Heart left ventricle (tissue), 16 donors: ENCODE measurements around the gene NTM. TPM values are rescaled to one million over a fixed set of nuclear protein-coding genes. Genes with fewer than 3 reads are reported as not detected.

Experiments
- ATAC-seq, 4 donors: fragments of 200-7000 bp; cut with Tn5 transposase; one replicate each; pipeline ENCODE4 v1.9.1; 2020 to 2022; ENCODE audit warnings: moderate library complexity in 4 of 4, mild to moderate bottlenecking in 3 of 4, moderate number of reproducible peaks in 1 of 4
- DNase-seq, 5 donors: peaks; one replicate each; pipeline ENCODE4 v3.0.0-alpha.2; 2020
- H3K27ac ChIP-seq, 12 donors: fragments of 200-600 bp; sonication (generic) in 4 of 12; one replicate each; pipeline versions ENCODE4 v1.5.0 to v1.8.0; 2016 to 2022; ENCODE audit warnings: mild to moderate bottlenecking in 2 of 12
- H3K27me3 ChIP-seq, 9 donors: fragments of 200-600 bp; sonication (generic) in 2 of 9; one replicate each; pipeline versions ENCODE4 v1.5.1 to v1.8.0; 2016 to 2022; ENCODE audit warnings: mild to moderate bottlenecking in 3 of 9
- H3K36me3 ChIP-seq, 9 donors: fragments of 200-600 bp; sonication (generic) in 2 of 9; one replicate each; pipeline versions ENCODE4 v1.5.0 to v1.8.0; 2018 to 2022; ENCODE audit warnings: mild to moderate bottlenecking in 2 of 9
- H3K4me1 ChIP-seq, 12 donors: fragments of 200-600 bp; sonication (generic) in 4 of 12; one replicate each; pipeline versions ENCODE4 v1.5.0 to v1.8.0; 2016 to 2022; ENCODE audit warnings: mild to moderate bottlenecking in 3 of 12
- H3K4me3 ChIP-seq, 12 donors: fragments of 200-600 bp; sonication (generic) in 4 of 12; one replicate each; pipeline versions ENCODE4 v1.5.0 to v1.8.0; 2017 to 2022; ENCODE audit warnings: mild to moderate bottlenecking in 9 of 12, moderate library complexity in 4 of 12
- H3K9me3 ChIP-seq, 12 donors: fragments of 200-600 bp; sonication (generic) in 4 of 12; one replicate each; pipeline versions ENCODE4 v1.5.0 to v1.8.0; 2016 to 2022; ENCODE audit warnings: mild to moderate bottlenecking in 1 of 12
- POLR2A ChIP-seq, 2 donors: fragments of 450-650 bp; IDR thresholded peaks; one replicate each; pipeline ENCODE4 v1.6.1; 2017; ENCODE audit warnings: antibody characterized with exemption in 2 of 2, mild to moderate bottlenecking in 2 of 2, moderate library complexity in 2 of 2
- WGBS, 4 donors: extraction: QIAGEN DNeasy Blood & Tissue Kit in 2 of 4; methylation state at CpG; one replicate each; pipeline versions ENCODE4 v1.1.5 to v1.1.7; 2013 to 2018; 5-methylcytosine and 5-hydroxymethylcytosine counted together
- intact Hi-C, 10 donors: fragments of 100-400 bp; cut with DNase I; formaldehyde crosslinking; loops; one replicate each; pipeline versions ENCODE4 v1.11.1 to v1.14.2; 2022
- polyA plus RNA-seq, 2 donors: library from polyadenylated mRNA; stranded (reverse); fragments of 200-250 nt; gene quantifications; one replicate each; pipeline ENCODE4 v1.2.3, GENCODE V29; 2013
- total RNA-seq, 9 donors: library from RNA; depleted of rRNA in 2 of 9; stranded (reverse); fragments of >200 nt in 2 of 9; fragmentation: NEBNext Ultra II Directional in 3 of 9; extraction: Animal tissue kit (Norgen Biotek cat#: 25700) in 3 of 9; gene quantifications; one replicate each; pipeline versions ENCODE4 v1.1.0 to v1.2.4, GENCODE V29; 2016 to 2023
- TF ChIP-seq, protein P1 (sequence below), 12 donors: fragments of 200-600 bp; sonication (generic) in 4 of 12; IDR thresholded peaks; one replicate each; pipeline versions ENCODE4 v1.5.0 to v1.8.0; 2018 to 2022; ENCODE audit warnings: antibody characterized with exemption in 12 of 12, mild to moderate bottlenecking in 5 of 12
- donor health status: ischemic (EF 13 %, LVEDD 7.1; RV severe dilation, severe dysfunction).
- donor health status: healthy with polysubstance abuse.
- donor health status: DM: no; HTN: yes; CAD: no.
- donor health status: DM: no; HTN: no; CAD: no.
- donor health status: ischemic (EF 25% LVEDD 6.9; RV normal size, moderate dysfunction).
- donor health status: ischemic (EF 25% LVEDD 5.7; RV mildly dilated, moderate dysfunction).
- donor health status: healthy.
- donor health status: DM: yes; HTN: yes; CAD: no.
- donor health status: ischemic (EF 35%, LVEDD 5.7; RV mildly dilated, moderate dysfunction).
- donor health status: nonischemic (EF 11% LVEDD 7.7; RV severe dilation, severe dysfunction).
- donor health status: DM: yes; HTN: yes; CAD: no.
- donor health status: PGD.
- donor health status: ischemic (EF 29% LVEDD 5.4; RV normal size, mild dysfunction).
- donor health status: nonischemic (EF 23%, LVEDD 6.1; RV moderate dilation, normal function).

The NTM gene
- total and polyA plus RNA-seq, 11 donors = 0.40 to 7.7 (median 1.5) TPM

DNA sequence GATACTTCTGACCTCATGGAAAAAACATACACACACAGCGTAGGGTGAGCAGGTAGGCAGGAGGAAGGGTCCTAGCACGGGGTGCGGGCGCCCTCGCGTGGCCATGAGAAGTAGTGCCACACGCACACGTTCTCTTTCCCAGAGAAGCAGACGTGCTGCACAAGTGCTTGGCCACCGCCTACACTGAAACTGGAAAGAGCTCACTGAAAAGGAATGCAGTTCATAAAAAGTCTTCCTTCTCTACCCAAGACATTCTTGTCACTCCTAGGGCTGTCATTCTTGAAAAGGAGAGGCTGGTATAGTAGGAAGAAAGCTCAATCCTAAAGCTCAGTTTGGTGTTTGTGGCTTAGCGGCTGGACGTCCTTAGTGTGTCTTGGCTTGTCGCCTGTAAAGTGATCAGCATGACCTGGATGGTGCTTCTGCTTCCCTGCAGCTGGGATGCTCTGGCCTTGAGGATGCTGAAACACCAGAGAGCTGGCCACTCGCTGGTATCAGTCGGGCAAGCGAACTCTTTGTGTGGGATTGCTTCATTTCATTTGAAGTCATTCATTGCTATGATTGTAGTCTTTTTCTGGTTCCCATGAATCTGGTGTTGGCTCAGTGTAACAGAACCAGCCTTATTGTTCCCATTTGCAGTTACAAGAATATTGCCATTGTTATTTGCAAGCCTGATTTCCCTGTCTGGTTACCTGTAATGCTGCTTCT lies 303.8 kb downstream of the NTM start:
- DNase-seq = peak; percentile 54 to 82 (median 70)
- Histone ChIP-seq H3K36me3 (no peaks in the 10 kb centered on the region), H3K27ac (peak overlapping the region in 2 of 12 donors; percentile 26 to 48), H3K27me3 (peaks cover 0 to 11% (median 0%) of the 10 kb centered on the region in 9 donors), H3K4me1 (peaks cover 0 to 10% (median 0%) of the 10 kb centered on the region in 12 donors), H3K4me3 (no peak overlapping the region), H3K9me3 (no peaks in the 10 kb centered on the region)
- 18 to 22% (median 19%) methylated on average over 16 of the region's 16 CpGs for WGBS, 4 donors
- ATAC-seq = peak; percentile 70 to 87 (median 80)
- TF ChIP-seq, protein P1, sequence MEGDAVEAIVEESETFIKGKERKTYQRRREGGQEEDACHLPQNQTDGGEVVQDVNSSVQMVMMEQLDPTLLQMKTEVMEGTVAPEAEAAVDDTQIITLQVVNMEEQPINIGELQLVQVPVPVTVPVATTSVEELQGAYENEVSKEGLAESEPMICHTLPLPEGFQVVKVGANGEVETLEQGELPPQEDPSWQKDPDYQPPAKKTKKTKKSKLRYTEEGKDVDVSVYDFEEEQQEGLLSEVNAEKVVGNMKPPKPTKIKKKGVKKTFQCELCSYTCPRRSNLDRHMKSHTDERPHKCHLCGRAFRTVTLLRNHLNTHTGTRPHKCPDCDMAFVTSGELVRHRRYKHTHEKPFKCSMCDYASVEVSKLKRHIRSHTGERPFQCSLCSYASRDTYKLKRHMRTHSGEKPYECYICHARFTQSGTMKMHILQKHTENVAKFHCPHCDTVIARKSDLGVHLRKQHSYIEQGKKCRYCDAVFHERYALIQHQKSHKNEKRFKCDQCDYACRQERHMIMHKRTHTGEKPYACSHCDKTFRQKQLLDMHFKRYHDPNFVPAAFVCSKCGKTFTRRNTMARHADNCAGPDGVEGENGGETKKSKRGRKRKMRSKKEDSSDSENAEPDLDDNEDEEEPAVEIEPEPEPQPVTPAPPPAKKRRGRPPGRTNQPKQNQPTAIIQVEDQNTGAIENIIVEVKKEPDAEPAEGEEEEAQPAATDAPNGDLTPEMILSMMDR (IDR thresholded peaks at IDR 0.05) = peak; percentile 86 to 95 (median 90)
- no peak for TF ChIP-seq POLR2A (IDR thresholded peaks at IDR 0.05)
- intact Hi-C loops = loop anchor here (1.0 to 10.0 kb wide), 15 partner anchors 87 to 752 kb away; no protein-coding TSS in a partner anchor

DNA sequence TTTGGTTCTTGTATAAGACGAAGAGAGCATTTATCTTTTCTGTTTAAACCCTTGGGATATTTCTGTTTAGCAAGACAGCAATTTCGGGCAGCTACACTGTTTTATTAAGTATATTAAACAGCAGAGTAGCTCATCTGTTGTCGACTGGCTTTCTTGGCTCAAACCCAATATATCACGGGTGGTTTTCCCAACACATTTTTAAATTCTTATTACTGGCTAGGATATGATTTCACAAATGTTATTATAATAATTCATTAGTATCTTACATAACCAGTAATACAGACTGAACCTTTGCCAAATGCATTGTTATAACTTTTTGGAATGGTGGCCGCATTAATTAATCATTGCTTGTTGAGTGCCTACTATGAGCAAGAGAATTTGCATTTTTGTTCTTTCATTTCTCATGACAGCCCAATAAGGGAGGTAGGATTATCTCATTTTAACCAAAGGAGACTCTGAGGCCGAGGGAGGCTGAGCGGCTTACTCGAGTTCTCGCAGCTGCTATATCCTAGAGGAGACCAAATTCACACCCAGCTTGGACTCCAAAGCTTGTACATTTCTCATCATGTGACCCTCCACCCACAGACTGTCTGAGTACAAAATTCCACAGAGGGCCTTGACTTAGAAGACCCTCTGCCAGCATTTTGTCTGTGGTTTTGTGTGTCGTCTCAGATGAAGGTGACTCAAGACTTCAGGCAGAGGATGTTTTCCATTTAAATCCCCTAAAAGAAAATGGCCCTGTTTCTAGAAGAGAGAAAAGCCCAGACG lies 304.9 kb downstream of the NTM start:
- ATAC-seq (peak in 3 of 4 donors; percentile 19 to 81 (median 23)), DNase-seq (peak in 1 of 5 donors; percentile 48)
- H3K4me3 ChIP-seq = no peak overlapping the region
- no peaks in the 10 kb centered on the region for H3K36me3 ChIP-seq
- intact Hi-C loops = loop anchor here in 7 of 10 donors (2.0 to 10.0 kb wide), 8 partner anchors 91 to 753 kb away; no protein-coding TSS in a partner anchor
- TF ChIP-seq POLR2A (IDR thresholded peaks at IDR 0.05) = no peak
- TF ChIP-seq, protein P1 (IDR thresholded peaks at IDR 0.05) = no peak
- H3K4me1 ChIP-seq = peaks cover 0 to 10% (median 0%) of the 10 kb centered on the region in 12 donors
- peak overlapping the region in 3 of 12 donors; percentile 19 to 48 (median 26) for H3K27ac ChIP-seq
- no peaks in the 10 kb centered on the region for H3K9me3 ChIP-seq
- H3K27me3 ChIP-seq = peaks cover 0 to 11% (median 0%) of the 10 kb centered on the region in 9 donors
- WGBS, 4 donors = 66 to 72% (median 69%) methylated on average over 11 of the region's 11 CpGs

DNA sequence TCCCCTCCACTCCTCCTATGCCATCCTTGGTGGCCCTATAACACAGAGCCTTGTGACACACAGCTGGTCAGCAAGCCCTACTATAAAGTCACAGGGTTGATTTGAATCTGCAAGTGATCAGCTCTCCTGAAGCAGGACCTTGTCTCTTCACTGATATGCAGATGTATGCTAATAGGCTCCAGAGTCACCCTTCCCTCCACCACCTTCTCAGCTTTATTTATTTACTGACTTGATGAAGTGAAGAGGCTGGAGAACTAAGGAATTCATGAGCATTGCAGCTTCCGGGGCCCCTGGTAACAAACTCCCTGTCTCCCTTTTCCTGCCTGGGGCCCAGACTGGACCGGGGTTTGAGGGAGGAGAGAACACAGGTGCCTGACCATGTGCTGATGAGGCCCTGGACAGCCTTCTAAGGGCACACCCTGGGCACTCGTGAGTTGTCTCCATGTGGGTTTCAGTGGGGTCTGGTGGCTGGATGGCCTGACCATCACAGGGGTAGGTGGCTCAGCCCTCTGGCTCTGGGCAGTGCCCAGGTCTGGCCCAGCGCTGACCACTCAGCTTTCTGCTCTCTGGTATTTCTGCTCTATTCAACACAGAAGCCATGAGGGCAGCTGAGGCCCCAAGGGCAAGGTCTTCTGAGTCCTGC lies 307.5 kb downstream of the NTM start:
- H3K27me3 ChIP-seq = peaks cover 0 to 23% (median 2%) of the 10 kb centered on the region in 9 donors
- no peak overlapping the region for H3K27ac ChIP-seq
- WGBS, 4 donors = 39 to 73% (median 64%) methylated on average over 3 to 4 of the region's 4 CpGs
- TF ChIP-seq, protein P1 (IDR thresholded peaks at IDR 0.05) = no peak
- no peak for TF ChIP-seq POLR2A (IDR thresholded peaks at IDR 0.05)
- DNase-seq (no peak), ATAC-seq (no peak)
- no peak overlapping the region for H3K4me3 ChIP-seq
- peaks cover 0 to 10% (median 0%) of the 10 kb centered on the region in 12 donors for H3K4me1 ChIP-seq
- no peaks in the 10 kb centered on the region for H3K36me3 ChIP-seq
- no peaks in the 10 kb centered on the region for H3K9me3 ChIP-seq
- intact Hi-C loops = loop anchor here in 5 of 10 donors (5.0 to 10.0 kb wide), 5 partner anchors 93 to 756 kb away; no protein-coding TSS in a partner anchor
